SK-N-SH (cell line): ENCODE data around the gene CIDEA. TPM values are rescaled to one million over a fixed set of nuclear protein-coding genes. Genes with fewer than 3 reads are reported as not detected.

Source experiments
- CTCF ChIA-PET: fragments of 300-600, 350-600 bp; formaldehyde crosslinking; extraction: SDS; loops from one replicate; lab custom pipeline; 2021; lab: Yijun Ruan, JAX
- POLR2A ChIA-PET: fragments of 350-600 bp; sonication (Branson Sonifier 250); formaldehyde crosslinking; extraction: SDS; loops from one replicate; lab custom pipeline; 2020; ENCODE audit warnings: antibody characterized with exemption, inconsistent platforms; lab: Yijun Ruan, JAX
- DNase-seq: peaks from one replicate; pipeline ENCODE4 v3.0.0; 2012
- H2AFZ ChIP-seq: fragments of 200-600 bp; sonication (generic); 2 replicates; pipeline ENCODE4 v1.8.1; 2016; ENCODE audit warnings: antibody characterized with exemption, mild to moderate bottlenecking, low read depth
- H3F3A ChIP-seq: fragments of 200-600 bp; sonication (generic); replicated peaks from 2 replicates; pipeline ENCODE3; 2016; ENCODE audit warnings: antibody characterized with exemption, mild to moderate bottlenecking; ENCODE audit not compliant: insufficient read depth
- H3K27ac ChIP-seq, 2 experiments: fragments of 200-500 bp in 1 of 2; fragments of 200-600 bp in 1 of 2; sonication (Bioruptor generic) in 1 of 2; sonication (generic), shearing (Covaris generic) in 1 of 2; 2 replicates each; pipeline versions ENCODE4 v1.5.1 to v1.6.1; 2014 to 2016; ENCODE audit warnings: low read depth in 2 of 2, inconsistent platforms in 1 of 2, low read length in 1 of 2, mild to moderate bottlenecking in 1 of 2, mixed read lengths in 1 of 2
- H3K27me3 ChIP-seq: fragments of 200-600 bp; sonication (generic), shearing (Covaris generic); 2 replicates; pipeline ENCODE4 v1.6.1; 2016; ENCODE audit warnings: mixed run types; ENCODE audit not compliant: insufficient read depth
- H3K36me3 ChIP-seq, 2 experiments: fragments of 200-500 bp in 1 of 2; fragments of 200-600 bp in 1 of 2; sonication (Bioruptor generic) in 1 of 2; sonication (generic) in 1 of 2; replicated peaks in 1 of 2; 2 replicates each; pipeline versions ENCODE3 to v1.5.1; 2014 to 2016; ENCODE audit warnings: low read length in 1 of 2, mild to moderate bottlenecking in 1 of 2; ENCODE audit not compliant: insufficient read depth in 2 of 2, control insufficient read depth in 1 of 2
- H3K4me1 ChIP-seq, 2 experiments: fragments of 200-500 bp in 1 of 2; fragments of 200-600 bp in 1 of 2; sonication (Bioruptor generic) in 1 of 2; sonication (generic), shearing (Covaris generic) in 1 of 2; 2 replicates each; pipeline versions ENCODE4 v1.5.1 to v1.6.1; 2014 to 2016; ENCODE audit warnings: low read depth in 1 of 2, low read length in 1 of 2, mixed run types in 1 of 2; ENCODE audit not compliant: insufficient read depth in 2 of 2, control insufficient read depth in 1 of 2
- H3K4me2 ChIP-seq: fragments of 200-600 bp; sonication (generic), shearing (Covaris generic); 2 replicates; pipeline ENCODE4 v1.6.1; 2017; ENCODE audit warnings: mixed run types
- H3K4me3 ChIP-seq, 2 experiments: fragments of 200-500 bp in 1 of 2; fragments of 200-600 bp in 1 of 2; sonication (Bioruptor generic) in 1 of 2; sonication (generic), shearing (Covaris generic) in 1 of 2; 2 replicates each; pipeline versions ENCODE4 v1.5.1 to v1.8.1; 2014 to 2016; ENCODE audit warnings: low read depth in 2 of 2, inconsistent platforms in 1 of 2, low read length in 1 of 2, mild to moderate bottlenecking in 1 of 2, mixed read lengths in 1 of 2, moderate library complexity in 1 of 2
- H3K79me2 ChIP-seq: fragments of 200-600 bp; sonication (generic); 2 replicates; pipeline ENCODE4 v1.8.1; 2017; ENCODE audit warnings: mild to moderate bottlenecking; ENCODE audit not compliant: insufficient read depth
- H3K9ac ChIP-seq: fragments of 200-600 bp; sonication (generic); 2 replicates; pipeline ENCODE4 v1.6.1; 2017; ENCODE audit warnings: mixed run types
- H3K9me2 ChIP-seq: fragments of 200-600 bp; sonication (generic); 2 replicates; pipeline ENCODE4 v1.6.1; 2017; ENCODE audit warnings: mixed run types
- H3K9me3 ChIP-seq: fragments of 200-600 bp; sonication (generic); 2 replicates; pipeline ENCODE4 v1.6.1; 2017; ENCODE audit warnings: mixed run types, mild to moderate bottlenecking, moderate library complexity
- H4K20me1 ChIP-seq: fragments of 200-600 bp; sonication (generic); 2 replicates; pipeline ENCODE4 v1.6.1; 2017; ENCODE audit warnings: mild to moderate bottlenecking, mixed run types; ENCODE audit not compliant: insufficient read depth
- CHD2 ChIP-seq: fragments of 150-350 bp; IDR thresholded peaks from 2 replicates; pipeline ENCODE4 v1.6.1; 2018; ENCODE audit warnings: low read length; ENCODE audit not compliant: partially characterized antibody
- EP300 ChIP-seq, 2 experiments: IDR thresholded peaks; 2 replicates each; pipeline versions ENCODE4 v1.4.0 to v1.6.1; 2012; ENCODE audit warnings: borderline replicate concordance in 1 of 2, low read depth in 1 of 2, low read length in 1 of 2
- FOSL2 ChIP-seq: IDR thresholded peaks from 2 replicates; pipeline ENCODE4 v1.4.0; 2012; ENCODE audit warnings: low read depth, mild to moderate bottlenecking, moderate library complexity, borderline replicate concordance
- FOXJ3 ChIP-seq: sonication (generic); formaldehyde crosslinking; IDR thresholded peaks from 2 replicates; pipeline ENCODE4 v1.5.1; 2020; ENCODE audit warnings: mild to moderate bottlenecking, missing genetic modification reagents
- GATA2 ChIP-seq: sonication (generic); formaldehyde crosslinking; IDR thresholded peaks from 2 replicates; pipeline ENCODE4 v1.5.0; 2020; ENCODE audit warnings: mild to moderate bottlenecking, missing genetic modification reagents
- IRF3 ChIP-seq: fragments of 150-350 bp; IDR thresholded peaks from 2 replicates; pipeline ENCODE4 v1.6.1; 2016; ENCODE audit warnings: mild to moderate bottlenecking, low read depth, low read length
- MAX ChIP-seq: IDR thresholded peaks from 2 replicates; pipeline ENCODE4 v1.4.0; 2012; ENCODE audit warnings: low read depth
- MEF2A ChIP-seq: IDR thresholded peaks from 2 replicates; pipeline ENCODE4 v1.4.0; 2012; ENCODE audit warnings: low read depth, borderline replicate concordance
- MXI1 ChIP-seq: IDR thresholded peaks from 2 replicates; pipeline ENCODE4 v1.6.1; 2012; ENCODE audit warnings: mild to moderate bottlenecking, low read depth, low read length, improper control_type of control experiment
- NFIC ChIP-seq: IDR thresholded peaks from 2 replicates; pipeline ENCODE4 v1.4.0; 2012; ENCODE audit warnings: borderline replicate concordance
- NRF1 ChIP-seq: IDR thresholded peaks from 2 replicates; pipeline ENCODE4 v1.6.1; 2012; ENCODE audit warnings: low read depth, mild to moderate bottlenecking, low read length
- POLR2AphosphoS5 ChIP-seq: IDR thresholded peaks from 2 replicates; pipeline ENCODE4 v1.6.1; 2012; ENCODE audit warnings: low read depth, low read length
- RAD21 ChIP-seq: IDR thresholded peaks from 2 replicates; pipeline ENCODE4 v1.6.1; 2012; ENCODE audit warnings: mild to moderate bottlenecking, low read length
- REST ChIP-seq: IDR thresholded peaks from 2 replicates; pipeline ENCODE4 v1.6.1; 2012; ENCODE audit warnings: mild to moderate bottlenecking, low read depth, low read length, moderate library complexity
- SMC3 ChIP-seq: IDR thresholded peaks from 2 replicates; pipeline ENCODE4 v1.6.1; 2012; ENCODE audit warnings: low read depth, low read length, improper control_type of control experiment
- TAF1 ChIP-seq: IDR thresholded peaks from 2 replicates; pipeline ENCODE4 v1.6.1; 2012; ENCODE audit warnings: low read depth, mild to moderate bottlenecking, low read length, moderate library complexity, borderline replicate concordance
- TCF12 ChIP-seq: IDR thresholded peaks from 2 replicates; pipeline ENCODE4 v1.4.0; 2012
- TEAD4 ChIP-seq: IDR thresholded peaks from 2 replicates; pipeline ENCODE4 v1.4.0; 2012; ENCODE audit warnings: mild to moderate bottlenecking, borderline replicate concordance; ENCODE audit not compliant: insufficient read depth
- ZBTB33 ChIP-seq: IDR thresholded peaks from 2 replicates; pipeline ENCODE4 v1.4.0; 2012; ENCODE audit warnings: low read depth, borderline replicate concordance
- WGBS: methylation state at CpG from one replicate; pipeline ENCODE4 v1.1.6; 2017; ENCODE audit warnings: low lambda C conversion rate; 5-methylcytosine and 5-hydroxymethylcytosine counted together
- polyA plus RNA-seq, 3 experiments: library from polyadenylated mRNA; depleted of rRNA; stranded (reverse); fragments of >200 nt; gene quantifications; 2 replicates each; pipeline ENCODE4 v1.2.3, GENCODE V29; 2012

The CIDEA gene
- polyA plus RNA-seq, 1 of the 3 experiments (the other 2 are of a cell fraction), result not detected

- 32% methylated on average over 6 of the region's 9 CpGs for WGBS
- CTCF ChIA-PET, result no interaction called here
- H3K36me3 ChIP-seq, result no peaks in the 10 kb centered on the region
- peaks cover 40% of the 10 kb centered on the region; the same call in 1 of the 2 replicates for H3K27me3 ChIP-seq
- no peaks in the 10 kb centered on the region for H3K9me2 ChIP-seq
- no peak overlapping the region for H3K27ac ChIP-seq
- H2AFZ ChIP-seq, result no peak overlapping the region
- no peaks in the 10 kb centered on the region for H3K9me3 ChIP-seq
- peaks cover 0 to 2% of the 10 kb centered on the region in 2 experiments; a peak in 1 of 4 replicates for H3K4me1 ChIP-seq
- H4K20me1 ChIP-seq, result no peaks in the 10 kb centered on the region
- H3K4me2 ChIP-seq, result no peak overlapping the region
- no peak overlapping the region for H3K9ac ChIP-seq
- no peaks in the 10 kb centered on the region for H3K79me2 ChIP-seq
- H3K4me3 ChIP-seq, result no peak overlapping the region
- POLR2A ChIA-PET, result no interaction called here
- DNase-seq, result no peak
- TF ChIP-seq FOXJ3 (CRISPR knock-in tag) (no peak), MXI1 (no peak), NFIC (no peak), MAX (no peak), NRF1 (no peak), EP300 (IDR thresholded peaks at IDR 0.05; ENCODE audit: borderline replicate concordance in 1 of 2, low read depth in 1 of 2, low read length in 1 of 2) (no peak), TEAD4 (no peak), TAF1 (no peak), POLR2AphosphoS5 (no peak)
- H3F3A ChIP-seq, result no peaks in the 10 kb centered on the region
These were observed 22.2 kb upstream of the CIDEA start for GRCh38 chr18:12231986-12232385.

GRCh38 chr18:12233378-12233777 lies 20.8 kb upstream of the CIDEA start:
- Histone ChIP-seq H3K4me2 (no peak overlapping the region), H3F3A (no peaks in the 10 kb centered on the region), H3K27ac (no peak overlapping the region), H3K9ac (no peak overlapping the region), H3K9me3 (no peaks in the 10 kb centered on the region), H3K9me2 (no peaks in the 10 kb centered on the region), H3K4me1 (peaks cover 0 to 3% of the 10 kb centered on the region in 2 experiments; a peak in 1 of 4 replicates), H2AFZ (no peak overlapping the region), H3K4me3 (no peak overlapping the region), H3K36me3 (no peaks in the 10 kb centered on the region), H3K27me3 (peaks cover 51% of the 10 kb centered on the region; the same call in 1 of the 2 replicates), H3K79me2 (no peaks in the 10 kb centered on the region), H4K20me1 (no peaks in the 10 kb centered on the region)
- ChIA-PET POLR2A (no interaction called here), CTCF (no interaction called here)
- TF ChIP-seq EP300 (IDR thresholded peaks at IDR 0.05; ENCODE audit: borderline replicate concordance in 1 of 2, low read depth in 1 of 2, low read length in 1 of 2) (no peak), CHD2 (no peak), MEF2A (no peak), REST (no peak), ZBTB33 (no peak), SMC3 (no peak), FOSL2 (no peak), TCF12 (no peak), GATA2 (CRISPR knock-in tag) (no peak), RAD21 (no peak), IRF3 (no peak)
- WGBS, result 3% methylated on average over 5 of the region's 5 CpGs
- DNase-seq, result no peak
